HepG2 (cell line): ENCODE data around the gene CREBBP. TPM values are rescaled to one million over a fixed set of nuclear protein-coding genes. Genes with fewer than 3 reads are reported as not detected.
A peak's percentile ranks its signal among the peaks of the same experiment; 100 is the strongest.

Experiments used
- ATF7 ChIP-seq, 2 experiments: fragments of 450-650 bp in 1 of 2; sonication (generic) in 1 of 2; formaldehyde crosslinking in 1 of 2; IDR thresholded peaks; 2 replicates each; pipeline versions ENCODE4 v1.4.0 to v1.6.1; 2016 to 2020; ENCODE audit warnings: antibody characterized with exemption in 1 of 2, mild to moderate bottlenecking in 1 of 2, missing genetic modification reagents in 1 of 2
- CBFB ChIP-seq: sonication (generic); formaldehyde crosslinking; IDR thresholded peaks from 2 replicates; pipeline ENCODE4 v1.4.0; 2020; ENCODE audit warnings: missing genetic modification reagents
- HOXA3 ChIP-seq: sonication (generic); formaldehyde crosslinking; IDR thresholded peaks from 2 replicates; pipeline ENCODE4 v1.5.0; 2020; ENCODE audit warnings: missing genetic modification reagents
- KDM6A ChIP-seq: IDR thresholded peaks from 2 replicates; pipeline ENCODE4 v1.6.1; 2016; ENCODE audit warnings: low read depth
- KMT2A ChIP-seq: sonication (generic); formaldehyde crosslinking; IDR thresholded peaks from 2 replicates; pipeline ENCODE4 v1.4.0; 2020; ENCODE audit warnings: missing genetic modification reagents
- MLLT10 ChIP-seq: sonication (generic); formaldehyde crosslinking; IDR thresholded peaks from 2 replicates; pipeline ENCODE4 v1.4.0; 2020; ENCODE audit warnings: missing genetic modification reagents
- MTF2 ChIP-seq: sonication (generic); formaldehyde crosslinking; IDR thresholded peaks from 2 replicates; pipeline ENCODE4 v1.5.0; 2020; ENCODE audit warnings: missing genetic modification reagents, borderline replicate concordance
- RAD21 ChIP-seq: fragments of 450-650 bp; formaldehyde crosslinking; IDR thresholded peaks from 2 replicates; pipeline ENCODE4 v1.5.0; 2020; ENCODE audit warnings: mild to moderate bottlenecking
- RFX5 ChIP-seq: IDR thresholded peaks from 2 replicates; pipeline ENCODE4 v1.6.1; 2011; ENCODE audit warnings: low read depth, low read length, improper control_type of control experiment
- SMAD9 ChIP-seq: sonication (generic); formaldehyde crosslinking; IDR thresholded peaks from 2 replicates; pipeline ENCODE4 v1.5.1; 2020; ENCODE audit warnings: mild to moderate bottlenecking, missing genetic modification reagents
- SP1 ChIP-seq, 2 experiments: fragments of 450-650 bp in 1 of 2; sonication (generic) in 1 of 2; formaldehyde crosslinking in 1 of 2; IDR thresholded peaks; 2 replicates each; pipeline versions ENCODE4 v1.4.0 to v1.6.1; 2016 to 2020; ENCODE audit warnings: missing genetic modification reagents in 1 of 2
- ZNF234 ChIP-seq: sonication (generic); formaldehyde crosslinking; conservative IDR thresholded peaks from 2 replicates; pipeline ENCODE4 v1.5.1; 2020; ENCODE audit warnings: mild to moderate bottlenecking, missing genetic modification reagents
- ZNF670 ChIP-seq: sonication (generic); formaldehyde crosslinking; IDR thresholded peaks from 2 replicates; pipeline ENCODE4 v1.8.0; 2022; ENCODE audit warnings: mild to moderate bottlenecking, missing genetic modification reagents, borderline replicate concordance
- ZNF75D ChIP-seq: sonication (generic); formaldehyde crosslinking; IDR thresholded peaks from 2 replicates; pipeline ENCODE4 v1.8.1; 2023; ENCODE audit warnings: missing genetic modification reagents, mild to moderate bottlenecking, borderline replicate concordance
- ZSCAN21 ChIP-seq: sonication (generic); formaldehyde crosslinking; IDR thresholded peaks from 2 replicates; pipeline ENCODE4 v1.8.0; 2022; ENCODE audit warnings: mild to moderate bottlenecking, missing genetic modification reagents, moderate library complexity, borderline replicate concordance
- polyA plus RNA-seq, 8 experiments: library from polyadenylated mRNA; depleted of rRNA in 3 of 8; stranded (reverse) in 7 of 8; unstranded in 1 of 8; fragments of >200 nt; fragmentation: Illumina TruSeq in 4 of 8; extraction: Trizol in 4 of 8; gene quantifications; 2 replicates each; pipeline versions ENCODE4 v1.2.1 to v1.2.3, GENCODE V29; 2011 to 2016; ENCODE audit warnings: low read depth in 4 of 8, missing spikeins in 1 of 8, mixed read lengths in 1 of 8; ENCODE audit not compliant: insufficient read depth in 1 of 8
- total RNA-seq, 5 experiments: library from RNA; depleted of rRNA; stranded (reverse); fragments of >200 nt; fragmentation: Illumina TruSeq; extraction: Trizol; gene quantifications; 2 replicates each; pipeline ENCODE4 v1.2.3, GENCODE V29; 2016; ENCODE audit warnings: low read depth in 1 of 5
- TF ChIP-seq, protein P1 (sequence below): sonication (generic); formaldehyde crosslinking; IDR thresholded peaks from 2 replicates; pipeline ENCODE4 v1.5.1; 2020; ENCODE audit warnings: mild to moderate bottlenecking, moderate library complexity, missing genetic modification reagents
- TF ChIP-seq, protein P2 (sequence below): sonication (generic); formaldehyde crosslinking; IDR thresholded peaks from 2 replicates; pipeline ENCODE4 v1.9.0; 2021; ENCODE audit warnings: missing genetic modification reagents, mild to moderate bottlenecking, borderline replicate concordance
- TF ChIP-seq, protein P3 (sequence below): sonication (generic); formaldehyde crosslinking; IDR thresholded peaks from 2 replicates; pipeline ENCODE4 v1.5.1; 2020; ENCODE audit warnings: missing genetic modification reagents, mild to moderate bottlenecking, borderline replicate concordance
- TF ChIP-seq, protein P4 (sequence below): sonication (generic); formaldehyde crosslinking; IDR thresholded peaks from 2 replicates; pipeline ENCODE4 v1.5.0; 2020; ENCODE audit warnings: mild to moderate bottlenecking, missing genetic modification reagents
- TF ChIP-seq, protein P5 (sequence below): sonication (generic); formaldehyde crosslinking; IDR thresholded peaks from 2 replicates; pipeline ENCODE4 v1.5.0; 2020; ENCODE audit warnings: mild to moderate bottlenecking, missing genetic modification reagents, borderline replicate concordance

The CREBBP gene
- total and polyA plus RNA-seq, 2 of the 13 experiments (the other 11 are each of a cell fraction or from before 2014, with no cell fraction given) = 5.3 to 10.4 TPM

DNA sequence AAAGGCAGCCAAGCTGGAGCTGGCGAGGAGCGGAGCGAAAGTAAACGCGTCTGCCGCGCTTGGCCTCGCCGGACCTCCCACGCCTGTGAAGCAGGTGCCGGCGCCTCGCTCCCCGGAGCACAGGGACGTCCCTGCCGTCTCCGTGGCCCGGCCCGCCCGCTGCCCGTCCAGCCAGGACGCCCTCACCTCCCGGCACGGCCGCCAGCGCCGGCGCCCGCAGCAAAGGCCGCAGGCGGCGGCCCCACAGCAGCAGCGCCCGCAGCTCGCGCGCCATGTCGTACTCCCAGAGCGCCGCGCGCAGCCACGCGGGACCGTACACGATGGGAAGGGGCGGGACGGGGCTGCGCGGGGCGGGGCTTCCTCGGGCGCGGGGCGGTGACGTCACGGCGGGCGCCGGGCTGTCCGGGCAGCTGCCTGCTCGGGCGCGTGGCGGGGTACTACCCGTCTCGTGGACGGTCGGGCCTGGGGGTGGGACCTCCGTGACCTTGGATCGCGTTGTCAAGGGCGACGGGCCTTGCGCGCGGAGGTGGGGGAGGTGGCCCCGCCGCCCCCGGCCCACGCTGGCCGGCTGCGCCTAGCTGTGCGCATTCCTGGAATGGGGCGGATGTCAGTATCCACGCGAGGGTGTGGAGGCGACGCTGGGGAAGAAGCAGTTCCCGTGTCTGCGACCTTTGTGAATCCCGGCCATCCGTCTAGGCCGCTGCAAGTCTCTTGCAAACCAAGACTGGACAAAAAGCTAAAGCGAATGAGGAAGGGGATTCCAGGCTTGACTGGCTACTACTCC, 163.1 kb downstream of the CREBBP start, which contains the start of gene TRAP1 (continued):
- TF ChIP-seq, protein P1, sequence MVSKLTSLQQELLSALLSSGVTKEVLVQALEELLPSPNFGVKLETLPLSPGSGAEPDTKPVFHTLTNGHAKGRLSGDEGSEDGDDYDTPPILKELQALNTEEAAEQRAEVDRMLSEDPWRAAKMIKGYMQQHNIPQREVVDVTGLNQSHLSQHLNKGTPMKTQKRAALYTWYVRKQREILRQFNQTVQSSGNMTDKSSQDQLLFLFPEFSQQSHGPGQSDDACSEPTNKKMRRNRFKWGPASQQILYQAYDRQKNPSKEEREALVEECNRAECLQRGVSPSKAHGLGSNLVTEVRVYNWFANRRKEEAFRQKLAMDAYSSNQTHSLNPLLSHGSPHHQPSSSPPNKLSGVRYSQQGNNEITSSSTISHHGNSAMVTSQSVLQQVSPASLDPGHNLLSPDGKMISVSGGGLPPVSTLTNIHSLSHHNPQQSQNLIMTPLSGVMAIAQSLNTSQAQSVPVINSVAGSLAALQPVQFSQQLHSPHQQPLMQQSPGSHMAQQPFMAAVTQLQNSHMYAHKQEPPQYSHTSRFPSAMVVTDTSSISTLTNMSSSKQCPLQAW (CRISPR knock-in tag) = no peak
- TF ChIP-seq RAD21 (CRISPR knock-in tag) (peak; percentile 34; the same call in 1 of the 2 replicates), ATF7 (IDR thresholded peaks at IDR 0.05) (no peak; the same call in 1 of the 2 replicates), ATF7 (CRISPR knock-in tag; IDR thresholded peaks at IDR 0.05) (no peak; the same call in 1 of the 2 replicates), KDM6A (no peak), MTF2 (CRISPR knock-in tag) (no peak), RFX5 (0 out of 2 replicates have a peak, but pooled peaks have one; percentile 11), ZNF75D (CRISPR knock-in tag) (no peak), KMT2A (peak; percentile 65), ZNF234 (CRISPR knock-in tag) (no peak), HOXA3 (peak; percentile 93), CBFB (0 out of 2 replicates have a peak, but pooled peaks have one; percentile 19), SP1 (IDR thresholded peaks at IDR 0.05) (no peak), SP1 (CRISPR knock-in tag; IDR thresholded peaks at IDR 0.05) (peak; percentile 90), ZSCAN21 (0 out of 2 replicates have a peak, but pooled peaks have one; percentile 74), SMAD9 (no peak), ZNF670 (CRISPR knock-in tag) (peak; percentile 80; the same call in 1 of the 2 replicates), MLLT10 (CRISPR knock-in tag) (no peak)
- TF ChIP-seq, protein P2, sequence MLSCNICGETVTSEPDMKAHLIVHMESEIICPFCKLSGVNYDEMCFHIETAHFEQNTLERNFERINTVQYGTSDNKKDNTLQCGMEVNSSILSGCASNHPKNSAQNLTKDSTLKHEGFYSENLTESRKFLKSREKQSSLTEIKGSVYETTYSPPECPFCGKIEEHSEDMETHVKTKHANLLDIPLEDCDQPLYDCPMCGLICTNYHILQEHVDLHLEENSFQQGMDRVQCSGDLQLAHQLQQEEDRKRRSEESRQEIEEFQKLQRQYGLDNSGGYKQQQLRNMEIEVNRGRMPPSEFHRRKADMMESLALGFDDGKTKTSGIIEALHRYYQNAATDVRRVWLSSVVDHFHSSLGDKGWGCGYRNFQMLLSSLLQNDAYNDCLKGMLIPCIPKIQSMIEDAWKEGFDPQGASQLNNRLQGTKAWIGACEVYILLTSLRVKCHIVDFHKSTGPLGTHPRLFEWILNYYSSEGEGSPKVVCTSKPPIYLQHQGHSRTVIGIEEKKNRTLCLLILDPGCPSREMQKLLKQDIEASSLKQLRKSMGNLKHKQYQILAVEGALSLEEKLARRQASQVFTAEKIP (CRISPR knock-in tag) = no peak
- TF ChIP-seq, protein P3, sequence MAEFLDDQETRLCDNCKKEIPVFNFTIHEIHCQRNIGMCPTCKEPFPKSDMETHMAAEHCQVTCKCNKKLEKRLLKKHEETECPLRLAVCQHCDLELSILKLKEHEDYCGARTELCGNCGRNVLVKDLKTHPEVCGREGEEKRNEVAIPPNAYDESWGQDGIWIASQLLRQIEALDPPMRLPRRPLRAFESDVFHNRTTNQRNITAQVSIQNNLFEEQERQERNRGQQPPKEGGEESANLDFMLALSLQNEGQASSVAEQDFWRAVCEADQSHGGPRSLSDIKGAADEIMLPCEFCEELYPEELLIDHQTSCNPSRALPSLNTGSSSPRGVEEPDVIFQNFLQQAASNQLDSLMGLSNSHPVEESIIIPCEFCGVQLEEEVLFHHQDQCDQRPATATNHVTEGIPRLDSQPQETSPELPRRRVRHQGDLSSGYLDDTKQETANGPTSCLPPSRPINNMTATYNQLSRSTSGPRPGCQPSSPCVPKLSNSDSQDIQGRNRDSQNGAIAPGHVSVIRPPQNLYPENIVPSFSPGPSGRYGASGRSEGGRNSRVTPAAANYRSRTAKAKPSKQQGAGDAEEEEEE (CRISPR knock-in tag) = no peak
- TF ChIP-seq, protein P4, sequence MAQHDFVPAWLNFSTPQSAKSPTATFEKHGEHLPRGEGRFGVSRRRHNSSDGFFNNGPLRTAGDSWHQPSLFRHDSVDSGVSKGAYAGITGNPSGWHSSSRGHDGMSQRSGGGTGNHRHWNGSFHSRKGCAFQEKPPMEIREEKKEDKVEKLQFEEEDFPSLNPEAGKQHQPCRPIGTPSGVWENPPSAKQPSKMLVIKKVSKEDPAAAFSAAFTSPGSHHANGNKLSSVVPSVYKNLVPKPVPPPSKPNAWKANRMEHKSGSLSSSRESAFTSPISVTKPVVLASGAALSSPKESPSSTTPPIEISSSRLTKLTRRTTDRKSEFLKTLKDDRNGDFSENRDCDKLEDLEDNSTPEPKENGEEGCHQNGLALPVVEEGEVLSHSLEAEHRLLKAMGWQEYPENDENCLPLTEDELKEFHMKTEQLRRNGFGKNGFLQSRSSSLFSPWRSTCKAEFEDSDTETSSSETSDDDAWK (CRISPR knock-in tag) = no peak
- TF ChIP-seq, protein P5, sequence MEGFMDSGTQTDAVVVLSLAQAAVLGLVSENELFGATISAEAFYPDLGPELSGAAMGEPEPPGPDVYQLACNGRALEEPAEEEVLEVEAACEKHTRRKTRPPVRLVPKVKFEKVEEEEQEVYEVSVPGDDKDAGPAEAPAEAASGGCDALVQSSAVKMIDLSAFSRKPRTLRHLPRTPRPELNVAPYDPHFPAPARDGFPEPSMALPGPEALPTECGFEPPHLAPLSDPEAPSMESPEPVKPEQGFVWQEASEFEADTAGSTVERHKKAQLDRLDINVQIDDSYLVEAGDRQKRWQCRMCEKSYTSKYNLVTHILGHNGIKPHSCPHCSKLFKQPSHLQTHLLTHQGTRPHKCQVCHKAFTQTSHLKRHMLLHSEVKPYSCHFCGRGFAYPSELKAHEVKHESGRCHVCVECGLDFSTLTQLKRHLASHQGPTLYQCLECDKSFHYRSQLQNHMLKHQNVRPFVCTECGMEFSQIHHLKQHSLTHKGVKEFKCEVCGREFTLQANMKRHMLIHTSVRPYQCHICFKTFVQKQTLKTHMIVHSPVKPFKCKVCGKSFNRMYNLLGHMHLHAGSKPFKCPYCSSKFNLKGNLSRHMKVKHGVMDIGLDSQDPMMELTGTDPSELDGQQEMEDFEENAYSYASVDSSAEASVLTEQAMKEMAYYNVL = no peak
